SU-DHL-6 (cell line): ENCODE results near the gene PREX1.

Experiments used
- H2AFZ ChIP-seq: fragments of 200-600 bp; sonication (generic); 2 replicates; pipeline ENCODE4 v1.6.1; 2014; ENCODE audit warnings: low read depth, mild to moderate bottlenecking, moderate library complexity, mixed read lengths, antibody characterized with exemption, low read length; ENCODE audit not compliant: severe bottlenecking
- H3F3A ChIP-seq: fragments of 200-600 bp; shearing (Covaris generic); 2 replicates; pipeline ENCODE4 v1.6.0; 2016; ENCODE audit warnings: antibody characterized with exemption, mild to moderate bottlenecking; ENCODE audit not compliant: insufficient read depth
- H3K27ac ChIP-seq: fragments of 200-600 bp; sonication (generic); 2 replicates; pipeline ENCODE4 v1.5.1; 2016; ENCODE audit warnings: low read depth, mild to moderate bottlenecking, low read length, moderate library complexity, mixed read lengths
- H3K27me3 ChIP-seq: fragments of 200-600 bp; sonication (generic), shearing (Covaris generic); 2 replicates; pipeline ENCODE4 v1.6.0; 2014; ENCODE audit warnings: mild to moderate bottlenecking, low read length
- H3K36me3 ChIP-seq: fragments of 200-600 bp; sonication (generic); 2 replicates; pipeline ENCODE4 v1.6.1; 2014; ENCODE audit warnings: mild to moderate bottlenecking, low read length, mixed read lengths
- H3K4me2 ChIP-seq: fragments of 300-600, 200-600 bp; shearing (Covaris generic), sonication (generic); 2 replicates; pipeline ENCODE4 v1.6.0; 2014; ENCODE audit warnings: low read length, low read depth, mild to moderate bottlenecking; ENCODE audit not compliant: poor library complexity, severe bottlenecking
- H3K4me3 ChIP-seq: fragments of 200-600 bp; sonication (generic); 2 replicates; pipeline ENCODE4 v1.5.1; 2014; ENCODE audit warnings: antibody characterized with exemption, low read length, mild to moderate bottlenecking, mixed read lengths; ENCODE audit not compliant: insufficient read depth, poor library complexity, severe bottlenecking
- H3K79me2 ChIP-seq: fragments of 200-600 bp; sonication (generic); 2 replicates; pipeline ENCODE4 v1.6.1; 2014; ENCODE audit warnings: mild to moderate bottlenecking, low read length, moderate library complexity; ENCODE audit not compliant: insufficient read depth
- H3K9ac ChIP-seq: fragments of 200-600 bp; sonication (generic); 2 replicates; pipeline ENCODE4 v1.7.0; 2014; ENCODE audit warnings: mild to moderate bottlenecking, low read length
- H3K9me2 ChIP-seq: fragments of 200-600 bp; sonication (generic); replicated peaks from 2 replicates; pipeline ENCODE4 v1.6.1; 2014; ENCODE audit warnings: low read length; ENCODE audit not compliant: insufficient read depth
- H3K9me3 ChIP-seq: fragments of 200-600 bp; sonication (generic); 2 replicates; pipeline ENCODE4 v1.6.1; 2014; ENCODE audit warnings: low read length, mixed read lengths; ENCODE audit not compliant: insufficient read depth
- H4K20me1 ChIP-seq: fragments of 200-600 bp; sonication (generic); 2 replicates; pipeline ENCODE4 v1.6.1; 2014; ENCODE audit warnings: low read depth, mild to moderate bottlenecking, antibody characterized with exemption, low read length, moderate library complexity, mixed read lengths
- CTCF ChIP-seq: fragments of 200-600 bp; sonication (generic); IDR thresholded peaks from one replicate; pipeline ENCODE4 v1.5.1; 2017; ENCODE audit warnings: antibody characterized with exemption, mild to moderate bottlenecking, low read length, moderate library complexity; ENCODE audit not compliant: insufficient read depth, poor library complexity, severe bottlenecking
- EZH2phosphoT487 ChIP-seq: fragments of 200-600 bp; sonication (generic), shearing (Covaris generic); conservative IDR thresholded peaks from 2 replicates; pipeline ENCODE4 v1.6.1; 2018; ENCODE audit warnings: mild to moderate bottlenecking, antibody characterized with exemption, low read length, moderate library complexity, mixed read lengths

Gene PREX1

DNA sequence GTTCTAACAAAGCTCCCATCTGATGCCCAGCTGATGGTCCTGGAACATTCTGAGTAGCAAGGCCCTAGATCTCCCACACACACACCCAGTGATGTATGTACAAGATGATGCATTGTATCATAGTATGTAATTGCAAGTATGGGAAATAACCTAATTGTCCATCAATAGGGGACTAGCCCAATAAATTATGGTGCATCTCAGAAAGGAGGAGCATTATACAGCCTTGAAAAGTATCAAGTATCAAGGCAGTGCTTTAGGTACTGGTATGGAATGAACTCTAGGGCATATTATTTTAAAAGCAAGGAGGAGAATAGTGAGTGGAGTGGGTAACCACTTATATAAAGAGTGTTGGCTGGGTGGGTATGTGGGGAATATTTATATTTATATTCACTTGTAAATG lies 24.8 kb upstream of the PREX1 start:
- no peak overlapping the region for H3K27ac ChIP-seq
- no peaks in the 10 kb centered on the region for H3K27me3 ChIP-seq
- no peaks in the 10 kb centered on the region for H3K9me3 ChIP-seq
- no peaks in the 10 kb centered on the region for H4K20me1 ChIP-seq
- H3K36me3 ChIP-seq: no peaks in the 10 kb centered on the region
- TF ChIP-seq CTCF (no peak), EZH2phosphoT487 (no peak)
- no peak overlapping the region for H3K9ac ChIP-seq
- H3K9me2 ChIP-seq: no peaks in the 10 kb centered on the region
- no peaks in the 10 kb centered on the region for H3K79me2 ChIP-seq
- H3K4me2 ChIP-seq: no peak overlapping the region
- no peaks in the 10 kb centered on the region for H3F3A ChIP-seq
- no peak overlapping the region for H2AFZ ChIP-seq
- no peak overlapping the region for H3K4me3 ChIP-seq

- Histone ChIP-seq H3K27ac (no peak overlapping the region), H3F3A (no peaks in the 10 kb centered on the region), H3K36me3 (no peaks in the 10 kb centered on the region), H3K9me3 (no peaks in the 10 kb centered on the region), H2AFZ (no peak overlapping the region), H3K27me3 (no peaks in the 10 kb centered on the region), H3K79me2 (no peaks in the 10 kb centered on the region), H4K20me1 (no peaks in the 10 kb centered on the region), H3K9ac (no peak overlapping the region), H3K9me2 (no peaks in the 10 kb centered on the region), H3K4me2 (no peak overlapping the region), H3K4me3 (no peak overlapping the region)
- TF ChIP-seq EZH2phosphoT487 (no peak), CTCF (no peak)
Measured at GRCh38 chr20:48851579-48851978, 23.8 kb upstream of the PREX1 start.

DNA sequence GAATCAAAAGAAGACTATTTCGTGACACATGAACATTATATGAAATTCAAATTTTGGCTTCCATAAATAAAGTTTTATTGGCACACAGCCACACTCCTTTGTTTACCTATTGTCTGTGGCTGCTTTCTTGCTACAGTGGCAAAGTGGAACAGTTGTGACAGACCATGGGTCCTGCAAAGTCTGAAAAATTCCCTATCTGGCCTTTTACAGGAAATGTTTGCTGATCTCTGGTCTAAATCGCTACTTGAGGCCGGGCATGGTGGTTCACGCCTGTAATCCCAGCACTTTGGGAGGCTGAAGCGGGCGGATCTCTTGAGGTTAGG lies 23.1 kb upstream of the PREX1 start:
- H2AFZ ChIP-seq: no peak overlapping the region
- TF ChIP-seq EZH2phosphoT487: no peak
- no peak for TF ChIP-seq CTCF
- H3K9ac ChIP-seq: no peak overlapping the region
- no peak overlapping the region for H3K27ac ChIP-seq
- H3K4me2 ChIP-seq: no peak overlapping the region
- H4K20me1 ChIP-seq: no peaks in the 10 kb centered on the region
- H3K9me3 ChIP-seq: no peaks in the 10 kb centered on the region
- H3K36me3 ChIP-seq: no peaks in the 10 kb centered on the region
- no peaks in the 10 kb centered on the region for H3F3A ChIP-seq
- H3K4me3 ChIP-seq: no peak overlapping the region
- H3K27me3 ChIP-seq: no peaks in the 10 kb centered on the region
- no peaks in the 10 kb centered on the region for H3K79me2 ChIP-seq
- H3K9me2 ChIP-seq: no peaks in the 10 kb centered on the region
